Lower leg skin (tissue), 4 donors: ENCODE results near the gene CMTM5. TPM values are rescaled to one million over a fixed set of nuclear protein-coding genes. Genes with fewer than 3 reads are reported as not detected.

Experiments
- DNase-seq, 2 donors: peaks; one replicate each; pipeline ENCODE4 v3.0.0-alpha.2; 2019; ENCODE audit warnings: low spot score in 2 of 2
- H3K4me3 ChIP-seq: fragments of 200-600 bp; sonication (generic); 2 replicates; pipeline ENCODE4 v1.5.1; 2017; ENCODE audit warnings: mild to moderate bottlenecking, low read depth; ENCODE audit not compliant: poor library complexity, severe bottlenecking
- POLR2A ChIP-seq, 2 donors: fragments of 450-650 bp; IDR thresholded peaks; one replicate each; pipeline ENCODE4 v1.6.1; 2016 to 2017; ENCODE audit warnings: antibody characterized with exemption in 2 of 2, mild to moderate bottlenecking in 1 of 2, moderate library complexity in 1 of 2
- WGBS, 2 donors: methylation state at CpG; one replicate each; pipeline ENCODE4 v1.1.5; 2018; 5-methylcytosine and 5-hydroxymethylcytosine counted together
- intact Hi-C: fragments of 100-400 bp; cut with DNase I; formaldehyde crosslinking; loops from one replicate; pipeline ENCODE4 v1.15.0; 2023; ENCODE audit warnings: low total_unique reads
- total RNA-seq, 4 donors: library from RNA; depleted of rRNA; stranded (reverse); fragments of >200 nt; gene quantifications; one replicate each; pipeline ENCODE4 v1.1.0, GENCODE V29; 2016
- TF ChIP-seq, protein P1 (sequence below), 3 donors: fragments of 450-650 bp; IDR thresholded peaks; one replicate each; pipeline ENCODE4 v1.5.1; 2016; ENCODE audit warnings: antibody characterized with exemption in 3 of 3, mild to moderate bottlenecking in 3 of 3, moderate library complexity in 2 of 3

Gene CMTM5
- total RNA-seq, 4 donors from 2014 or later, result 0.38 to 0.58 TPM; not detected in 2

DNA sequence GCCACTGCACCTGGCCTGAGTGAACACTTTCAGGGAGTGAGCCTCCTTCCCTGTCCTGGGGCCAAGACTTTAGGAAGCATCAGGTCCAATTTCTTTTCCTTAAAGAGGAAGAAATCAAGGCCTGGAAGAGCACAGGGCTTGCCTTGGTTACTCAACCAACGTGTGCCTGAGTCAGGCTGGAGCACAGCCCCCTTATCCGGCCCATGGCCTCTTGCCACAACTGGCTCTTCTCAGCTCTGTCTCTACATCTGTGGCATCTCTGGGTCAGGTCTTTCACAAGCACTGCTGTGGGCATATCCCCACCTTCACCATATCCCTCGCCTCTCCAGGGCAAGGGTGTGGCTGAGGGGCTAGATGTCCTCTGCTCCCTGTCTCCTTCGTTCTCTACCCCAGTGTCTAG lies 24.4 kb downstream of the CMTM5 start:
- no peak for DNase-seq
- intact Hi-C loops, result no loop called here
- WGBS, 2 donors, result 80 to 81% methylated on average over 4 of the region's 4 CpGs
- no peak overlapping the region for H3K4me3 ChIP-seq
- TF ChIP-seq, protein P1, sequence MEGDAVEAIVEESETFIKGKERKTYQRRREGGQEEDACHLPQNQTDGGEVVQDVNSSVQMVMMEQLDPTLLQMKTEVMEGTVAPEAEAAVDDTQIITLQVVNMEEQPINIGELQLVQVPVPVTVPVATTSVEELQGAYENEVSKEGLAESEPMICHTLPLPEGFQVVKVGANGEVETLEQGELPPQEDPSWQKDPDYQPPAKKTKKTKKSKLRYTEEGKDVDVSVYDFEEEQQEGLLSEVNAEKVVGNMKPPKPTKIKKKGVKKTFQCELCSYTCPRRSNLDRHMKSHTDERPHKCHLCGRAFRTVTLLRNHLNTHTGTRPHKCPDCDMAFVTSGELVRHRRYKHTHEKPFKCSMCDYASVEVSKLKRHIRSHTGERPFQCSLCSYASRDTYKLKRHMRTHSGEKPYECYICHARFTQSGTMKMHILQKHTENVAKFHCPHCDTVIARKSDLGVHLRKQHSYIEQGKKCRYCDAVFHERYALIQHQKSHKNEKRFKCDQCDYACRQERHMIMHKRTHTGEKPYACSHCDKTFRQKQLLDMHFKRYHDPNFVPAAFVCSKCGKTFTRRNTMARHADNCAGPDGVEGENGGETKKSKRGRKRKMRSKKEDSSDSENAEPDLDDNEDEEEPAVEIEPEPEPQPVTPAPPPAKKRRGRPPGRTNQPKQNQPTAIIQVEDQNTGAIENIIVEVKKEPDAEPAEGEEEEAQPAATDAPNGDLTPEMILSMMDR (IDR thresholded peaks at IDR 0.05), result no peak
- no peak for TF ChIP-seq POLR2A (IDR thresholded peaks at IDR 0.05)

DNA sequence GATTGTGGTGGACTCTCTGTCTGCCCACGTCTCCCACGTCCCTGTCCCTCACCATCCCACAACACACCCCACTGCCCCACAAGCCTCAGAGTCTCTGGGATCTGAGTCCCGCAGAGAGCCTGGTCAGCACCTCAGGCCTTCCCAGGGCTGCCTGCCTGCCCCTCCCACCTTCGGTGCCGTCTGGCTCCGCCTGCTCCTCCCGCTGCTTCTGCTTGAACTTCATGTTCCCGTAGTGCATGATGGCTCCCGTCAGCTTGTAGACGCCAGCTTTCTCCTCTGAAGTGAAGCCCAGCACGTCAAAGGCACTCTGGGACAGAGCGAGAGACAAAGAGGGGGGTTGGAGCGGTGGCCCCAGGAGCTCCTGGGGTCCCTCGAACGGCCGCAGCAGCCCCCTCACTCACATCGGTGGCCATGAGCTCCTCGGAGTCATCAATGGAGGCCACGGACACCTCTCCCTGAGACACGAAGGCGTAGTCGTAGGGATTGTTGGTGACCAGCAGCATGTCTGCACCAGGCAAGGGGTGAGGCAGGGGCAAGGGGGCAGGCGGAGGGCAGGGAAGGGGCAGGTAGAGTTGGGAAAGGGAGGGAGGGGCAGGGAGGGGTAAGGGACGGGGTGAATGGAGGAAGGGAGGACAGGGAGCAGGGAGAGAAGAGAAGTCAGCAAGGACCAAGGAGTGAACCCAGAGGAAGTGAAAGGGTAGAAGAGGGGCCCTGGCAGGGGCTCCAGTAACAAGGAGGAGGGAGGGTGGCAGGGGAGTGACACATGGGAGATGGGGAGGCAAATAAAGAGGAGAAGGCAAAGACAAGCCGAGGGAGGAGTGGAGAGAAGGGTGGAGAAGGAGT lies 25.7 kb downstream of the CMTM5 start:
- WGBS, 2 donors, result 59 to 67% methylated on average over 25 of the region's 25 CpGs
- H3K4me3 ChIP-seq, result no peak overlapping the region
- TF ChIP-seq POLR2A (IDR thresholded peaks at IDR 0.05), result no peak
- TF ChIP-seq, protein P1 (IDR thresholded peaks at IDR 0.05), result no peak
- intact Hi-C loops, result no loop called here
- DNase-seq, result no peak

DNA sequence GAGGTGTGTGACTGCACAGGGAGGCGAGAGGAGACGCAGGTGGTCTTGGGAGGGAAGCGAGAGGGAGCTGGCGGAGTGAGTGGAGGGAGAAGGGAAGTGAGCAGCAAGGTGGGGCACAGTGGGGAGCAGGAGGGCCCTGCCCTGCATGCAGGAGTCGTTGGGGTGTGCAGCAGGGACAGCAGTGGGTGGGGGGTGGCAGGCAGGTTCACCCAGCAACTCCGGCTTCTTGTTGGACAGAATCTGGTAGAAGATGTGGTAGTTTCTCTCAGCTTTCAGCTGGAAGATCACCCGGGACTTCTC lies 26.2 kb downstream of the CMTM5 start:
- TF ChIP-seq, protein P1 (IDR thresholded peaks at IDR 0.05), result no peak
- TF ChIP-seq POLR2A (IDR thresholded peaks at IDR 0.05), result no peak
- DNase-seq, result no peak
- intact Hi-C loops, result no loop called here
- no peak overlapping the region for H3K4me3 ChIP-seq
- 57 to 61% methylated on average over 7 of the region's 7 CpGs for WGBS, 2 donors

DNA sequence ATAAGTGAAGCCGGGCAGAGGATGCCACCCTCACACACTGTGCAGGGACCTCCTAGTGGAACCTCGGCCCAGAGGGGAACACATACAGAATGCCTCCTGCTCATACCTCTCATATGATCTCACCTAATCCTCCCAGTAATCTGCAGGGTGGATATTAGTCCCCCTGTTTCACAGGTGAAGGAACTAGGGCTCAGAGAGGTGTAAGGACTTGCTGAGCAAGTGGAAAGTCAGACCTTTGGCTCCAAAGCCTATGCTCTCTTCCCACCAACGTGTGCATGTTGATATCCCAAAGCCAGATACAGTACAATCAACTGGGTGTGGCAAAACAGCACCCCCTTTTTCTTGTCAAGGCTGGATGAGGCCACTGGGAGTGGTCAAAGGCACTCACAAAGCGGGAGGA lies 27.1 kb downstream of the CMTM5 start:
- intact Hi-C loops, result no loop called here
- TF ChIP-seq, protein P1 (IDR thresholded peaks at IDR 0.05), result no peak
- TF ChIP-seq POLR2A (IDR thresholded peaks at IDR 0.05), result no peak
- no peak for DNase-seq
- WGBS, 2 donors, result 64 to 75% methylated on average over 4 of the region's 4 CpGs
- H3K4me3 ChIP-seq, result no peak overlapping the region

DNA sequence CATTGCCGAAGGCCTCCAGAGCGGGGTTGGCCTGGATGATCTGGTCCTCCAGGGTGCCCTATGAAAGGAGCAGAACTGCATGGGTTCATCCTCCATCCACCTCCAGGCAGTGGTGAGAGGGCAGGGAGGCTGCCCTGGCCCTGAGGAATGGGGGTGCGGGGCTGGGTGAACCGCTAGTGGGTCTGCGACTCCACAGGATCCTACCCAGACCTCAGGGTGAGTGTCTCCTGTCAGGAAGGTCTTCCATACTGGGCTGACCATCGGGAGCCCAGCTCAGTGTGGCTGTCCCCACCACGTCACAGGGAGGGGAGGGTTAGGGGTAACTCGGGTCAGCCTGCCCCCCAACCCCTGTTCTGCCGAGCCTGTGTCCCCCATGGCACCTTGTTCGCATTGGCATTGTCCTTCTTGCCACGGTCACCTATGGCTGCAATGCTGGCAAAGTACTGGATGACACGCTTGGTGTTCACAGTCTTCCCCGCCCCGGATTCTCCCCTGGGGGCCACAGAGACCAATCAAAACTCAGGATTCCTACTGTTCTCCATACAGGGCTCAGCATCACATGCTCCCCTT lies 27.6 kb downstream of the CMTM5 start:
- DNase-seq, result no peak
- TF ChIP-seq, protein P1 (IDR thresholded peaks at IDR 0.05), result no peak
- no peak for TF ChIP-seq POLR2A (IDR thresholded peaks at IDR 0.05)
- WGBS, 2 donors, result 85 to 89% methylated on average over 14 of the region's 14 CpGs
- intact Hi-C loops, result no loop called here
- H3K4me3 ChIP-seq, result no peak overlapping the region
